HG03175 (cell line): Measurements from ENCODE around the gene CASD1.

Experiments
- ATAC-seq: cut with Tn5 transposase; IDR thresholded peaks from one replicate; pipeline ENCODE4 v1.9.1; 2021; ENCODE audit warnings: mild to moderate bottlenecking, moderate library complexity; ENCODE audit not compliant: unreplicated experiment

The CASD1 gene

DNA sequence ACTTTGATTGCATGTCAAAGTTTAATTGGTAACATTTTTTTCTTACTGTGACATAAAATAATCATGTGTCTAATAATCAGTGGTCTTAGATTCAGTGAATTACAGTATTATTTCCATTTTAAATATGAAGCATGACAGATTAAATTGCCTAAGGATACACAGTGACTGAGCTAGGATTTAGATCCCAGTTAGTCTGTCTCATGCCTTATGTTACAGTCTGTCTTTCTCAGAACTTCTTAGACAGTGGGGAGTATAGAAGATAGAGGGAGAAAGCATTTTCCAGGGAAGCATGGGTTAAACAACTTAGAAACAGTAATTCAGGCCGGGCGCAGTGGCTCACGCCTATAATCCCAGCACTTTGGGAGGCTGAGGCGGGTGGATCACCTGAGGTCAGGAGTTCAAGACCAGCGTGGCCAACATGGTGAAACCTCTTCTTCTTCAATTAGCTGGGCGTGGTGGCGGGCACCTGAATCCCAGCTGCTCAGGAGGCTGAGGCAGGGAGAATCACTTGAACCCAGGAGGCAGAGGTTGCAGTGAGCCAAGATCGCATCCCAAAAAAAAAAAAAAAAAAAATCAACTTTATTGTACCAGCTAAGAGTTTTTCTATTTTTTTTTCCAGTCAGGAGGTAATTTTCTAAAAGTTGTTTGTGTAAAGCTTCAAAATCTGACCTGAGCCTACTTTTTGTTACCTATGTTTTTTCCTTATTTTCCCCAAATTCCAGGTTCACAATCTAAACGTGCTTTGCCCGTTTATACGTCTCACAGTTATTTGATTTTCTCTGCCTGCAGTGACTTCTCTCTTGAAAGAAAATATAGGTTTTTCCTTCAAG is 3.3 kb downstream of the CASD1 start:
- no peak for ATAC-seq

- ATAC-seq, result no peak
These were observed 3.9 kb downstream of the CASD1 start for GRCh38 chr7:94513565-94513860.

DNA sequence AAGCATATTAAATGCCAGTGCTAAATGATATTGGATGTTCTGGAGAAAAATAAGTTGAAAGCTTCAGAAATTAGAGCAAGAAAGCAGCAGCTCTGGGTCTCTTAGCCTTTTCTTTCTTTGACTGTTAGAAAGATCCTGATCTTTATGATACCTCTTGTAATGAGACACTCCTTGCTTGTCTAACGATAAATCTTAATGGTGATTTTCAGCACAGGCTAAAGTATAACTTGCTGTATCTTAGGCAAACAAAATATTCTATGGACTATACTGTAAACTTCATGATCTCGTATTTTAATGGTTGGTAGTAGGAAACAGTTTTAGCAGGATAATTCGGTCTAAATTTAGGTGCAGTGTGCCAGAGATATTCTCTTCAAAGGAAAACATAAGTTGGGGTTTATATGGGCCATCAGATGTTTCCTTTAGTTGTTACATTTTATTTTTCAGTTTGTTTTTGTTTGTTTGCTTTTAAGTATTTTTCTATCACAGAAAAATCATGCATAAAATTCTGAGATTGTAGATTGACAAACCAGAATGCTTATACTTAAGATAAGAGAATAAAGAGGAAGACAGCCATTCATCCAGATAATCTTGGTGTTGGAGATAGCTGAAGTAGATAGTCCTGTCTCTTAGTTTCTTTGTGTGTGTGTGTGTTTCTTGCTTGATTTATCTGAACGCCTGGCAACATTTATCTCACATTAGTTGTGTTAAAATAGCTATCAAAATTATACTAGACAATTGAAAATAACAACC is 4.7 kb downstream of the CASD1 start:
- no peak for ATAC-seq

DNA sequence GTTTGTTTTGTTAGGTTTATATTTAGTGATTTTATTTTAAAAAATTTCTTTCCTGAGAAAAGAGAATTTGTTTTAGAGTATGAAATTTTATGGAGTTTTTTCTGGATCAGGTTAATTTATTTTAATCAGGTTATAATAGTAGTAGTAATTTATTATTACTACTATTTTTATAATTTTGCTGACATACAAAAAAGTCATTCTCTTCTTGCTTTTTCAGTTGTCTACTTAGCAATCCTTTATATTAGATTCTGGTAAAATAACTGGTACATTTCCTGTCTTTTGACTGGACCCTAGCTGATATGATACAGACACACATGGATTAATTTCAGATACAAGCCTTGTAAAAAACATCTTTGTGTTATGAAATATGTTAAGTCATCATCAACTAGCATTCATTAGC is 5.3 kb downstream of the CASD1 start:
- no peak for ATAC-seq

GRCh38 chr7:94525923-94526322 is 16.3 kb downstream of the CASD1 start:
- ATAC-seq, result no peak

- ATAC-seq, result no peak
These were observed 19.9 kb downstream of the CASD1 start for GRCh38 chr7:94529516-94529915.

DNA sequence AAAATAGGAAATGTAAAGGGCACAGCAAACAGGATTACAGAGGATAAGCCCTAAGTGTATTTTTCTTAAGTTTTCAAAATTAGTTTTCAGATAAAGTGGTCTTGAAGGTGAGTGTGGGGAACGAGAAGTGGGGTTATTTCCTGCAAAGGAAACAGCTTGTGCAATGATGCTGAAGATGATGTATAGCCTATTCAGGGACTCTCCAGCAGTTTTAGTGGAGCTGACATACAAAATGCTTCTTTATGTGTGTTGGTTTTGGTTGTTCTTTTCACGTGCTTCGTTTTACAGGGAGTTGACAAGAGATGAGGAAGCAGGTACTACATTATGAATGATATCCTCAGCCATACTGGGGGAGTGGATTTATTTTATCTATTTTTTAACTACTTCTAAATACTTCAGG is 20.5 kb downstream of the CASD1 start:
- ATAC-seq, result no peak

- no peak for ATAC-seq
These were observed 23.1 kb downstream of the CASD1 start for GRCh38 chr7:94532676-94533075.

- ATAC-seq, result no peak
These were observed 30.8 kb downstream of the CASD1 start for GRCh38 chr7:94540428-94540827.

DNA sequence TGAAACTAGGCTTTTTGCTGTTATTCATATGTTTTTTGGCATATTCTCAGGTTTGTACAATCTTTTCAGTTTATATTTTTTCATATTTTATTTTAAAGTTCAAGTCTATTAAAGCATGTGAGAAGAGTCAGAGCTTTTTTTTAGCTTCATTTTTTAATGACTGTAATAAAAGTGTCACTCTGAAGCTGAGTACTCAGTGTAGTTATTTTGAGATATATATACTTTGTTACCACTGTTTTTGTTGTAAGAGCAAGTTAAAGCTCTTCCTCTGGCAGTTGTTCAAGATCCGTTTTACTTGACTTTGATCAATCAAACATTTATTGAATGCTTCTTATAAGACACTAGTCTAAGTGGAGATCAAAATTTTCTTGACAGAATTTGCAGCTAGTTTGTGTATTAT is 37.5 kb downstream of the CASD1 start:
- ATAC-seq, result no peak

- peak; percentile 75 for ATAC-seq
These were observed 46.4 kb downstream of the CASD1 start for GRCh38 chr7:94556028-94556427.

GRCh38 chr7:94557215-94557614 is 47.6 kb downstream of the CASD1 start:
- no peak for ATAC-seq

DNA sequence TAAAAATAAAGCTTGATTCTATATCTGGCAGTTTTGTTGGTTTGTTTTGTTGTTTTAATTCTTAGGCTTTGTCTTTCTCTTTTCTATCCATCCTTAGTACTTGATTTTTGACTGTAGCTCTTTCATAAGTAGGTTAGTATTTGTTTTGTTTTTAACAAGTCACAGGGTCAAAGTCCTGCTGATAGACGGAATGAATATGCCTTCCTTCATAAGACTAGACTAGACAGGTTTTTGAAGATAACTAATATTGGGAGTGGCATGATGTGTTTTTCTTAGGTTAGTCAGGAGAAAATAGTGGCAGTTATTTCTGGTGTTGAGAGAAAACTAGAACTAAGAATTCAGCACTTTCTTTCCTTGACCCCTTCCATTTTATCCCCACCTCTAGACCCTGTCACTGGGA is 50.4 kb downstream of the CASD1 start:
- ATAC-seq, result no peak

DNA sequence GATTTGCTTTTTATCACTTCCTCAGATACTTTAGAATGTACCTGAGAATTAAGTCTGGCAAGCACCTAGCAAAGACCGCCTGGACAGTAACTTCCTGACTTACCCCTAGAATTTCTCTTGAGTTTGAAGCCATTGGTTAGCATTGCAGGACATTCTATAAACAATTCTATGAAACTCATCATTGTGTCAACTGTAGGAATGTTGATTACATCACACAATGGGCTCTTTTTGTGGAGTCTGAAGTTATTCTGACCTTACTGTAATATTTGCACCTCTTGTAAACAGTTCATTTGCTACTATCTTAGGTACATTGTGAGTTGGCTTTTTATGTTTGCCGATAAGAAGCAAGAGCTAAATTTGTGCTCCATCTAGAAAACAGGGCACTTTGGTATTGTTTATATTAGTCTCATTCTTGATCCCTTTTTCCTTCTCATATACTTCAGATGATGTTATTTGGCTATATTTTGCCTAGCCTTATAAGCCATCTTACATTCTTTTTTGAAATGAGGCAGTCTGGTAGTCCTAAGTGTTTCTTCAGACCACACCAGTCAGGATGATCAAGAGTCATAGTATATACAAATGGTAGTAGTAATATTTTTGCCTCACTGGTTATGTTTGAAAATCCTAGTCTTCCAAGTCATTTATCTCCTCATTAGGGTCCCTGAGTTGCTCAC is 52.4 kb downstream of the CASD1 start:
- ATAC-seq, result no peak

DNA sequence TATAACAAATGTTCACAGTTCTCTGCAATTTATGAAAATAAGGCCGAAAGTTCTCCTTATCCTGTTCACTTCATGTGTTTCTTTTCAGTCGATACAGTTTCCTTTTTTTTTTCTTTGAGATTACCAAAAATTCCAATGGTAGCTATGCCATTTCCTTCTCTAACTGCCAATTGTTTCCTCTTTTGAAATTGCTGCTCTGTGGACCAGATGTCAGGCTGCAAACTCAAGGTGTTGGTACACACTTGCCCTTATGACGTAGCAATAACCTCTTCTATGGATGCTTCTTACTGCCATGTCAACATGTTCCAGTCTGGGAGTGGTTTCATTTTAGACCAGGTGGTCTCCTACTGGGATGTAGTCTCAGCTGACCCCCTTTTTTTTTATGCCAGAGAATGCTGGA is 52.9 kb downstream of the CASD1 start:
- no peak for ATAC-seq

DNA sequence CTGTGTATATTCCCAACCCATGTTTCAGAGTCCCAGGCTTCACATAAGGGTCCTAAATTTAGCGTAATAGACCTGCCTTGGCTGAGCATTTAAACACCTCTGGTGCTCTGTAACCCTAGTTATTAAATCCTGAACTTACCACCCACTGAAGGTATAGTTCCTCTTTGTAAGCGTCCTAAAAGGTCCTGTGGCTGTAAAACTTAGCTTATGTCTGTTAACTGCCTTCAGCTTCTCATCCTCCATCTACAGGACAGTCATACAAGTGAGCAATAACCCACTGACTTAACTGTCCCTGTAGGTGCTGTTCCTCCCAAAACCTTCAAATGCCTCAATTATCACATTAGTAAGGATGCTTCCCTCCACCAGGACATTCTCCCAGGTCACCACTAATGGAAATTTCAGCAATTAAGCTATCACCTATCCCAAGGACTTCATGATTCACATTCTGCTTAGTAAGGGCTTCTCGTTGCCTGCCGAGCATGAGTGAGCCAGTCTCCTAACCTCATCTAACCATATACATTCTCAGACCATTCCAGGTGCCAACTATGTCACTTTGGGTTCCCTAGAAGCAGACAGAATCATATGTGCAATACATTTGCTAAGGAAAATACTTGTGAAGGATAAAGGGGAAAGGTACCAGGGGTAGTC is 55.8 kb downstream of the CASD1 start:
- no peak for ATAC-seq

DNA sequence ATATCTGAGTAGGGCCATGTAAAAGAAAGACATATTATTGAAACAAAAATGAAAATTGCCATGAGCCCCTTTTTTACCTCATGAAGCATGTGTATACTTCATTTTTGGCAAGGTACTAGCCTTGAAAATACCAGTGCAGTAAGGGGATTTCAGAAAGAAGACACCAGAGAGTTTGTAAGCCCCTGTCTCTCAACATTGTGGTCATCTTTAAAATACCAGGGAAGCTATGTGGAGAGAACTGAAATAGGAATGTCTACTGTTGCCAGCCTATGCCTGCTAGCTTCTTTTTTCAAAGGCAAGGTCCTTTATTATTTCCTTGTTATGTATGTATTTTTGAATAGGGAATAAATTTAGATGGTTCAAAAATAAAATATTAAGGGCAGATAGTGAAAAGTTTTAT is 57.8 kb downstream of the CASD1 start:
- no peak for ATAC-seq

GRCh38 chr7:94571816-94572215 is 62.2 kb downstream of the CASD1 start:
- no peak for ATAC-seq

- no peak for ATAC-seq
These were observed 66.0 kb downstream of the CASD1 start for GRCh38 chr7:94575646-94576045.

GRCh38 chr7:94576316-94576715 is 66.7 kb downstream of the CASD1 start:
- ATAC-seq, result no peak

- no peak for ATAC-seq
These were observed 67.7 kb downstream of the CASD1 start for GRCh38 chr7:94577357-94577756.

DNA sequence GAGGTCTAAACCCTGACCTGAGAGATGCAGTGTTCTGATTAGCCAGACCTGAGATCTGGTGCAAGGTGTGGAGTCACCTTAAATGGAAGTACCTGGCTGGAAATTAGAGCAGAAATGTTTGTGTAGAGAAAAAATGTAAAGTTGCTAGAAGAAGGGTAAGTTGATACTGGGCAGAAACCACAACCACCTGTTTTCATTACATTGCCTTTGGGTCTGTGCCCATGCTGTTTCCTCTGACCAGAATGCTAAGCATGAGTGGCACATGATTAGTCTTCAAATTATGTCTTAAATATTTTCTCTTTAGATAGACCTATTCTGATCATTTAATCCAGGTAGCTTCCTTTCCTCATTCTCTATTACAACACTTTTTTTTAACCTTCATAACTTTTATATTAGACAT is 69.0 kb downstream of the CASD1 start:
- no peak for ATAC-seq
